ENCODE results near the gene ANKIB1. TPM values are rescaled to one million over a fixed set of nuclear protein-coding genes. Genes with fewer than 3 reads are reported as not detected.

Gene ANKIB1
- total RNA-seq, 1 donor from 2014 or later: 52.1 TPM

- H2AFZ ChIP-seq (replicated peaks): no peak overlapping the region
- no peaks in the 10 kb centered on the region for H3F3A ChIP-seq (ENCODE audit: low read depth)
- H3K27ac ChIP-seq: no peak overlapping the region
- H3K36me3 Mint-ChIP-seq: peaks cover 29% of the 10 kb centered on the region
- TF ChIP-seq EZH2phosphoT487 (IDR thresholded peaks at IDR 0.05): no peak
- TF ChIP-seq EZH2 (IDR thresholded peaks at IDR 0.05): no peak
- no peak for TF ChIP-seq CTCF (IDR thresholded peaks at IDR 0.05)
- no peaks in the 10 kb centered on the region for H3K4me1 ChIP-seq
- H3K36me3 ChIP-seq: peaks cover 10% of the 10 kb centered on the region
- H3K9me3 Mint-ChIP-seq: peaks cover 10% of the 10 kb centered on the region
- peaks cover 2% of the 10 kb centered on the region for H3K27me3 Mint-ChIP-seq (ENCODE audit: insufficient read depth, low read depth)
- H3K27me3 ChIP-seq: no peaks in the 10 kb centered on the region
- H3K4me3 Mint-ChIP-seq: no peak overlapping the region
- H3K4me3 ChIP-seq: no peak overlapping the region
- H3K4me2 ChIP-seq: no peak overlapping the region
- H3K79me2 ChIP-seq (ENCODE audit: low read depth): no peaks in the 10 kb centered on the region
- H3K4me1 Mint-ChIP-seq: no peaks in the 10 kb centered on the region
- no peaks in the 10 kb centered on the region for H4K20me1 ChIP-seq (ENCODE audit: low read depth)
- DNase-seq (ENCODE audit: low spot score): no peak
- no peak overlapping the region for H3K9ac ChIP-seq
- H3K27ac Mint-ChIP-seq: no peak overlapping the region
- peaks cover under 1% of the 10 kb centered on the region for H3K9me3 ChIP-seq (ENCODE audit: low read depth)
These were observed 129.2 kb downstream of the ANKIB1 start for GRCh38 chr7:92375013-92375412.

GRCh38 chr7:92391071-92391470, 145.3 kb downstream of the ANKIB1 start:
- Mint-ChIP-seq H3K27me3 (ENCODE audit: insufficient read depth, low read depth) (no peaks in the 10 kb centered on the region), H3K4me1 (no peaks in the 10 kb centered on the region), H3K4me3 (no peak overlapping the region), H3K9me3 (no peaks in the 10 kb centered on the region), H3K27ac (no peak overlapping the region), H3K36me3 (peaks cover 6% of the 10 kb centered on the region)
- H3K4me3 ChIP-seq: no peak overlapping the region
- no peak overlapping the region for H2AFZ ChIP-seq (replicated peaks)
- H4K20me1 ChIP-seq (ENCODE audit: low read depth): no peaks in the 10 kb centered on the region
- H3K9me3 ChIP-seq (ENCODE audit: low read depth): no peaks in the 10 kb centered on the region
- H3F3A ChIP-seq (ENCODE audit: low read depth): no peaks in the 10 kb centered on the region
- no peak for DNase-seq (ENCODE audit: low spot score)
- no peak overlapping the region for H3K4me2 ChIP-seq
- H3K27ac ChIP-seq: no peak overlapping the region
- H3K36me3 ChIP-seq: no peaks in the 10 kb centered on the region
- H3K79me2 ChIP-seq (ENCODE audit: low read depth): no peaks in the 10 kb centered on the region
- H3K27me3 ChIP-seq: no peaks in the 10 kb centered on the region
- no peaks in the 10 kb centered on the region for H3K4me1 ChIP-seq
- H3K9ac ChIP-seq: no peak overlapping the region
- no peak for TF ChIP-seq CTCF (IDR thresholded peaks at IDR 0.05)
- TF ChIP-seq EZH2 (IDR thresholded peaks at IDR 0.05): no peak
- TF ChIP-seq EZH2phosphoT487 (IDR thresholded peaks at IDR 0.05): no peak

- H3K4me1 Mint-ChIP-seq: no peaks in the 10 kb centered on the region
- Histone ChIP-seq H4K20me1 (ENCODE audit: low read depth) (no peaks in the 10 kb centered on the region), H3K79me2 (ENCODE audit: low read depth) (no peaks in the 10 kb centered on the region), H3K36me3 (peaks cover 6% of the 10 kb centered on the region), H3K4me2 (no peak overlapping the region), H3K4me1 (peaks cover 1% of the 10 kb centered on the region), H3K27me3 (no peaks in the 10 kb centered on the region), H2AFZ (replicated peaks) (no peak overlapping the region), H3K9ac (no peak overlapping the region), H3K9me3 (ENCODE audit: low read depth) (no peaks in the 10 kb centered on the region), H3F3A (ENCODE audit: low read depth) (peaks cover 5% of the 10 kb centered on the region), H3K4me3 (no peak overlapping the region), H3K27ac (no peak overlapping the region)
- no peak for DNase-seq (ENCODE audit: low spot score)
- TF ChIP-seq EZH2 (IDR thresholded peaks at IDR 0.05): no peak
- no peak for TF ChIP-seq CTCF (IDR thresholded peaks at IDR 0.05)
- no peak for TF ChIP-seq EZH2phosphoT487 (IDR thresholded peaks at IDR 0.05)
- no peaks in the 10 kb centered on the region for H3K27me3 Mint-ChIP-seq (ENCODE audit: insufficient read depth, low read depth)
- no peak overlapping the region for H3K4me3 Mint-ChIP-seq
- peaks cover 16% of the 10 kb centered on the region for H3K36me3 Mint-ChIP-seq
- no peaks in the 10 kb centered on the region for H3K9me3 Mint-ChIP-seq
- no peak overlapping the region for H3K27ac Mint-ChIP-seq
These were observed 151.8 kb downstream of the ANKIB1 start for GRCh38 chr7:92397542-92397941.

Data from neural progenitor cell (in vitro differentiated cells).